Ramos (cell line): ENCODE measurements around the gene ATG16L2.

ENCODE experiments used
- in situ Hi-C: fragments of 300-500 bp; cut with MboI; formaldehyde crosslinking; loops from one replicate; pipeline ENCODE4 v1.14.3; 2022; ENCODE audit warnings: low sequenced_read_pairs; ENCODE audit not compliant: unreplicated experiment

Gene ATG16L2

DNA sequence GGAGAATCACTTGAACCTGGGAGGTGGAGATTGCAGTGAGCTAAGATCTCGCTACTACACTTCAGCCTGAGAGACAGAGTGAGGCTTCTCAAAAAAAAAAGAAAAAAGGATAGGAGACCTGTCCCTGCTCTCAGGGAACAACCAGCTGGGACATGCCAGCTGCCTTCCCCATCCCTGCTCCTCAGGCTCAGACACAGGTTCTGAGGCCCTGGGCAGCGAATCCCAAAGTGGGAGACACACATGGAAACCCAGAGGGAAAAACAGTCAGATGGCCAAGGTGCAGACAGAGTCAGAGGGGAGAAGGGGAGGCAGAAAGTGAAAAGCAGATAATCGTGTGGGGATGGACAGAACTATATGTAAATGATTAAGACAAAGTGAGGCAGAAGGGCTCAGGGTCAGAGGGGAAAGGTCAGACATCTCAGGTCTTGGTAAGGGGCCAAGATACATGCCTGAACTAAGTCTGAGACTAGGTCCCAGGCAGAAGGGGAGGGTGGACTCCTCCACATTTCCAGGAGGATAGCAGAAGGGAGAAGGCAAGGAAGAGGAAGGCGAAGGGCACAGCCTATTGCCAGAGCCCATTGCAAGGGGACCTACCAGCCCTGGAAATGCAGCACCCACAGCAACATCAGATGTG is 34.6 kb upstream of the ATG16L2 start:
- in situ Hi-C loops, result no loop called here

GRCh38 chr11:72780296-72781062 is 33.7 kb upstream of the ATG16L2 start:
- in situ Hi-C loops, result no loop called here

DNA sequence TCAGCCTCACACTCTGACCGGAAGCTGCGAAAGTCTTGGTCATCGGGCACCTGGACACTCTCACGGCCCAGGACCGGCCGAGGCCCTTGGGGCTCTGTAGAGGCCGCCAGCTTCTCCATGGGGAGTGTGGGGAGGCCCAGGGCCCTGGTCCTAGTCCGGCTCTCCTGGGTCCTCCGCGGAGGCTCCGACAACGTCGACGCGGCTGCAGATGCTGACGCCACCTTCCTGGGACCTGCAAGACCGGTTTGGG is 33.2 kb upstream of the ATG16L2 start:
- in situ Hi-C loops, result no loop called here

DNA sequence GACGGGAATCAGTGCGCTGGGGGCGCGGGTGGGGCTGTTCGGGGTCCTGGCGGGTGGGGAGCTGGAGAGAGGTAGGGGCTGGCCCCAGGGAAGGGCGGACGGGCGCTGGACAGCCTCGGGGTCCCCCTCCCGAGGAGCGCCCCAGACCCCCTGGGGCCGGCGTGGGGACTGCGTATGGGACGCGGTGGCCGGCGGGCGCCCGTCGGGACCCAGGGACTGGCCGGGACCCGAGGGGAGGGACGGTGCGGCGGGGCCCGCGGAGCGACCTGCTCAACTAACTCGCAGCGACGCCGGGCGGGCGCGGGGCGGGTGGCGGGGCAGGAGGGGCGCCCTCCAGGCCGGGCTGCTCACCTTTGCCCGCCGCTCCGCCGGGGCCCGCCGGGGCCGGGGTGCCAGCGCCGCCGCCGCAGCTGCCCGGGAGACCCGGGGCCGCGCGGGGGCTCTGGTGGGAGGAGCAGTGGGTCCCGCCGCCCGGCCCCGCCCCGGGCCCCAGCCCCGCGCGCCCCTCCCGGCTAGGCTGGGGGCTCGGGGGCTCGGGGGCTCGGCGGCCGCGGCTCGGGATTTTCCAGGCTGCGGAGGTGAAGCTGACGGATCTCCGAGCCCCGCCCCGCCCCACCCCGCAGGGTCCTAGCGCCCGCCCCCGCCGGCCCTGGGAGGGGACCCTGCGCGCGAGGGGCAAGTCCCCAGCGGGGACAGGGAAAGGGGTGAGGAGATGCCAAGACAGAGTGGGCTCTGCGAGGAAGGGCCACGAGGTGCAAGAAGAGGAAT is 32.7 kb upstream of the ATG16L2 start:
- in situ Hi-C loops, result no loop called here

DNA sequence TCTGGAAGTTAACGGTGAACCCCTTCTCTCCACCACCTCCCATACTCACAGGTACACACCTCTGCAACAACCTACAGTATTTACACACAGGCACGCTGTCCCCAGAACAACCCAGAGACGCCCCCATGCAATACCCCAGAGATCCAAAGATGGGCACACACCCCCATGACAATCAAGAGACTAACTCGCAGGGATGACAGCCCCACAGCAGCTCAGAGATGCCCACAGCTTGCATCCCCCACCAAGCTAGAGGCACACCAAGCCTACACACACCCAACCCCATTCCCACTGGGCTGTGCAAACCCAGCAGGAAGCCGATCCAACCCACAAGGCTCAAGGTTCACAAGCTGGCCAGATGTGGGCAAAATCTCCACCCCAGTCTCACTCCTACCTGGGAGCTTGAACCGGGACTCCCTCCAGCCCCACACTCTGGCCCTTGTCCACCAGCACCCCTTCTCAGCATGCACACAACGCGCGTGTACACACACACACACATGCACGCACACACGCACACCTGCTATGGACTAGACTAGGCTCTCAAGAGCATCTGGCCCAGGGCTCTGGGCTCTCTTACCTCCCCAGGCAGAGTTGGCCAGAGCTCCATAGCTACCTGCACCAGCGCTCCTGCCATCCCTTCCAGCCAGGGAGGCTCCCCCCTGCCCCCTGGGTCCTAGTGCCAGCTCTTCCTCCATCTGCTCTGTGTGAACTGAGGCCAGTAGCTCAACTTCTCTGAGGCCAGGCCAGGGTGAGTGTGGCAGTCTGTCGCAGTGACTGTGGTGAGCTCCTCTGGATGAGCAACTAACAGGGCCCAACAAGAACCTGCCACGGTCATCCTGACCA is 31.9 kb upstream of the ATG16L2 start:
- in situ Hi-C loops, result no loop called here

DNA sequence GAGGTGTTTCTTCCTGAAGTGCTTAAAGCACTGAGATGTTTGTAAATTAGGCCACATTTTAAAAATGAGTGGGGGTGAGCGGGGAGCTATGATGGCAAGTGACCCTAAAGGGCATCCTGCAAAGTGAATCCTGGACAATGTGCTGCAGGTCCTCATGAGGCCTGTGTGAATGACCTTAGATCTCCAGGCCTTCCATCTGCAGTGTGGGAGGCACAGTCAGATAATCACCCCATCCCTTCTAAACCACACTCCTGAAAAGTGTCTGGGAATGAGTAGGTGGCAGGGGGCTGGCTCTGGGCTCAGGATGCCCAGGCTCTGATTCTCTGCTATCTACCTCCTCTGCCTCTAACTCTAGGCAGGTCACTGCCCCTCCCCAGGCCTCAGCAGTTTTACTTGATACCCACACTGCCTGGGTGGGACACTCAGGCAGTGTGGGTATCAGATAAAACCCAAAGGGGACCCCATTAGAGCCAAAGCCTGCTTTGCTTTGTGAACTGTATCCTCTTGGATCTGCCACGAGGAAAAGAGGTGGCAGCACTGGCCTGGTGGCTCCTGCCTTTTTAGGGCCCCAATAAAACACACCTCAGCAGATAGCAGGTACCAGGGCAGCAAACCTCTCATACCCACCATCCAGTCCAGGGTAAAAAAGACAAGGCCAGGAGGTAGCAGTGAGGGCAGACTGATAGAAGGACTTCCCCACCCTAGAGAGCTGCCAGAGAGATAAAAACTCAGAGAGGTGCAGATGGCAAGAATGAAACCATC is 30.9 kb upstream of the ATG16L2 start:
- in situ Hi-C loops, result no loop called here

GRCh38 chr11:72784662-72785061 is 29.5 kb upstream of the ATG16L2 start:
- in situ Hi-C loops, result no loop called here

DNA sequence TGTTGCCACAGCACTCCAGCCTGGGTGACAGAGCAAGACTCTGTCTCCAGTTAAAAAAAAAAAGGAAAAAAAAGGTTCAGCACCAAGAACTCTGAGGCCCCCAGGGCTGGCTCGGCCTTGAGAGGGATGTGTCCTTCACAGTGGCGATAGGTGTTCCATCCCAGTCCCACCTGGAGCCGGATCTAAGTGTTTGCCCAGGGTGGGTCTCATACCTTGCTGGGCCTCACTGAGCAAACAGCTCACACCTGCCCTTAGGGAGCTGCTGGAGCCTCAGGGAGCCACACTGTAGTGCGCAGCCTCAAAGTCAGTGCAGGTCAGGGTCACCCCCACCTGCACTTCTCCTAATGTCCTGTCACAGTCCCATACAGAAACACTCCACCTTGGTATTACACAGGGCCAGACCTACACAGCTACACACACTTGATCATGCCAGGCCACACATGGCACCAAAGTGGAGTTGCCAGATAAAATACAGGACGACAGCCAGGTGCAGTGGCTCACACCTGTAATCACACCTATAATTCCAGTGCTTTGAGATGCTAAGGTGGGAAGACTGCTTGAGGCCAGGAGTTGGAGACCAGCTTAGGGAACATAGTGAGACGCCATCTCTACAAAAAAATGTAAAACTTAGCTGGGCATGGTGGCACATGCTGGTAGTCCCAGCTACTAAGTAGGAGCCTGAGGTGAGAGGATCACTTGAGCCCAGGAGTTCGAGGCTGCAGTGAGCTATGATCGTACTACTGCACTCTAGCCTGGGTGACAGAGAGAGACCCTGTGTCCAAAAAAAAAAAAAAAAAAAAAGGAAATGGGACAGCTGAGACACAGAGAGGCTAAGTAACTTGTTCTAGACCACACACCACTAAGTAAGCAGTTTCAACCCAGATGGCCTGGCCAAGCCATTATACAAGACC is 27.7 kb upstream of the ATG16L2 start:
- in situ Hi-C loops, result no loop called here

GRCh38 chr11:72787216-72788104 is 26.8 kb upstream of the ATG16L2 start:
- in situ Hi-C loops, result no loop called here

- in situ Hi-C loops, result no loop called here
Measured at GRCh38 chr11:72788241-72788640, 26.0 kb upstream of the ATG16L2 start.

DNA sequence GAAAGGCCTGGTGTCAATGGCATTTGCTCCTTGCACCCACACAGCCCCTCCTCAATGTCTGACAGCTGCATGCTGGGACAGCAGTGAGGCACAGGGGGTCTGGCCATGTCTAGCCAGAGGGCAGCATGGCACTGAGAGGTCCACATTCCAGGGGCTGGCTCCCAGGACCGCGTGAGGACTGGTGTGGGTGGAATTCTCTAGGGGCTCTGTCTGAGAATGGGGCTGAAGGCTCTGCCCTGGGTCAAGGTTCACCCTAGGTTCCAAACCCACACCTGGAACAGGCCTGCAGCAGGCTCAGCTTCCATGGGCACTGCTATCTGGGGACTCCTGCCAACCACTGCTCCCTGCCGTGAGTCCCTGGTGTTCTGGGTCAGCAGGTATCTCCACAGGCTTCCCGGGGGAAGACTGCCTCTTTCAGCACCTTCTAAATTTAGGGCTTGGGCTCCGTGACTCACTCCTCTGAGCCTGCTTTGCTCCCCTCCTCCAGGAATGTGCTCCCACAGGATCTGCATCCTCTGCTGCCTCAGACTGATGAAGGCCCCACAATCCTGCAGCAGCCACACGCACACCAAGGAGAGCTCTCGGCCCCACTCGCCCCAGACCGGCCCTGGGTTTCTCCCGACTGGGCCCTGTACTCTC is 24.6 kb upstream of the ATG16L2 start:
- in situ Hi-C loops, result loop anchor here (5.0 kb wide), 1 partner anchor 67 kb away; no protein-coding TSS in a partner anchor

DNA sequence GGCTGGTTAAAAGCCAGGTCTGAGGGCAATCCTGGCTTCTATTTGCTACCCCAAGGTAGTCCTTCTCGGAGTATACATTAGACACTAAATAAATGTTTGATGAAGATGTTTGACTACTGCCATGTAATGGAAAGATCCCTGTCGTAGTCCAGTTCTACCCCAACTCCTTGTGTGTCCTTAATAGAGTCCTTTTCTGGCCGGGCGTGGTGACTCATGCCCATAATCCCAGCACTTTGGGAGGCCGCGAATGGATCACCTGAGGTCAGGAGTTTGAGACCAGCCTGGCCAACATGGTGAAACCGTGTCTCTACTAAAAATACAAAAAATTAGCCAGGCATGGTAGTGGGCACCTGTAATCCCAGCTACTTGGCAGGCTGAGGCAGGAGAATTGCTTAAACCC is 23.0 kb upstream of the ATG16L2 start:
- in situ Hi-C loops, result loop anchor here (5.0 kb wide), 1 partner anchor 69 kb away; no protein-coding TSS in a partner anchor

DNA sequence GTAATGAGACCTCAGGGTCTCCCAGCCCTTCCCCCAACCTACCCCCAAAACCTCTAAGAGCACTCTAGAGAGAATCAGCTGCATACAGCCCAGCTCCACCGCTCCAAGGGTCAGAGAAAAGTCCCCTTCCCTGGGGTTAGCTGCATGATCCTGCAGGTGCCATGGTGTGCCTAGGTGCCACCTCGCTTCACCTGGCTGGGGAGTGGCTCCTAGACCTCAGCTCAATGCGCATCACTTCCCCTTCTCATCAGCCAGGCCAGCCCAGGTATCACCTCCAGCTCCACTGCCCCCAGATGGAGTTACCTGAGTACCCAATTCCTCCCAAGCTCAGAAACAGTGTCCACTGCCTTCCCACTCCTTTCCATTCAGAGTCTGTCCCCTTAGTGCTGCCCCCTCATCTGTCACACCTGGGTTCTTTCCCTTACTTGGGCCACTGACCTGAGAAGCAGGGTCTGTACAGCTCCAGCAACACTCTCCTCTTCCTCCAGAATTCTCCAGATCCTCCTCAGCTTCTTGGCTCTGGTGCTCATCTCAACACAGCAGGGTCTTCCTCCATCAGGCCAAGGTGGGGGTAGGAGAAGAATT is 21.7 kb upstream of the ATG16L2 start:
- in situ Hi-C loops, result loop anchor here (5.0 kb wide), 1 partner anchor 70 kb away; no protein-coding TSS in a partner anchor

- in situ Hi-C loops, result loop anchor here (5.0 kb wide), 1 partner anchor 71 kb away; no protein-coding TSS in a partner anchor
Measured at GRCh38 chr11:72793076-72793424, 21.2 kb upstream of the ATG16L2 start.

- in situ Hi-C loops, result loop anchor here (5.0 kb wide), 1 partner anchor 71 kb away; no protein-coding TSS in a partner anchor
Measured at GRCh38 chr11:72793425-72794367, 20.5 kb upstream of the ATG16L2 start, which contains the start of gene STARD10. TSS of gene STARD10 (minus strand) at chr11:72794047. CDS start at chr11:72781181, 12,866 bp downstream.

- in situ Hi-C loops, result no loop called here
Measured at GRCh38 chr11:72798361-72798760, 15.8 kb upstream of the ATG16L2 start.
